HG03460 (cell line): ENCODE results near the gene SLCO2A1.

Experiments
- ATAC-seq: cut with Tn5 transposase; IDR thresholded peaks from one replicate; pipeline ENCODE4 v1.9.1; 2021; ENCODE audit not compliant: unreplicated experiment

The SLCO2A1 gene

GRCh38 chr3:134035836-134036235 is 6.1 kb upstream of the SLCO2A1 start:
- no peak for ATAC-seq

GRCh38 chr3:134034005-134034785 is 4.5 kb upstream of the SLCO2A1 start:
- ATAC-seq, result no peak

GRCh38 chr3:134033315-134033996 is 3.7 kb upstream of the SLCO2A1 start:
- no peak for ATAC-seq

GRCh38 chr3:134031348-134031915 is 1.7 kb upstream of the SLCO2A1 start:
- no peak for ATAC-seq

GRCh38 chr3:134030379-134031347 is 938 bp upstream of the SLCO2A1 start:
- no peak for ATAC-seq

GRCh38 chr3:134029256-134029733 is 430 bp downstream of the SLCO2A1 start:
- ATAC-seq, result no peak

GRCh38 chr3:134028486-134029255 is 1.1 kb downstream of the SLCO2A1 start:
- ATAC-seq, result no peak

GRCh38 chr3:134027631-134028030 is 2.1 kb downstream of the SLCO2A1 start:
- ATAC-seq, result no peak

GRCh38 chr3:134020135-134020680 is 9.5 kb downstream of the SLCO2A1 start:
- ATAC-seq, result no peak

GRCh38 chr3:134018850-134019249 is 10.9 kb downstream of the SLCO2A1 start:
- no peak for ATAC-seq

GRCh38 chr3:134018406-134018805 is 11.3 kb downstream of the SLCO2A1 start:
- no peak for ATAC-seq

GRCh38 chr3:134017490-134017889 is 12.2 kb downstream of the SLCO2A1 start:
- ATAC-seq, result no peak

- ATAC-seq, result no peak
Observed at GRCh38 chr3:134014270-134014669, 15.5 kb downstream of the SLCO2A1 start.

GRCh38 chr3:134013280-134013679 is 16.4 kb downstream of the SLCO2A1 start:
- no peak for ATAC-seq

- no peak for ATAC-seq
Observed at GRCh38 chr3:134009345-134010000, 20.3 kb downstream of the SLCO2A1 start.

- no peak for ATAC-seq
Observed at GRCh38 chr3:134008630-134009156, 21.0 kb downstream of the SLCO2A1 start.

- no peak for ATAC-seq
Observed at GRCh38 chr3:134007819-134008218, 21.9 kb downstream of the SLCO2A1 start.

GRCh38 chr3:134004841-134005240 is 24.9 kb downstream of the SLCO2A1 start:
- no peak for ATAC-seq

- no peak for ATAC-seq
Observed at GRCh38 chr3:134003066-134003465, 26.7 kb downstream of the SLCO2A1 start.
